Measurements from ENCODE around the gene HHEX. TPM values are rescaled to one million over a fixed set of nuclear protein-coding genes. Genes with fewer than 3 reads are reported as not detected.

HHEX gene
- total and polyA plus RNA-seq, 10 of the 15 experiments (the other 5 are each of a cell fraction or from before 2014, with no cell fraction given), result 3.9 to 32.8 (median 16.4) TPM

DNA sequence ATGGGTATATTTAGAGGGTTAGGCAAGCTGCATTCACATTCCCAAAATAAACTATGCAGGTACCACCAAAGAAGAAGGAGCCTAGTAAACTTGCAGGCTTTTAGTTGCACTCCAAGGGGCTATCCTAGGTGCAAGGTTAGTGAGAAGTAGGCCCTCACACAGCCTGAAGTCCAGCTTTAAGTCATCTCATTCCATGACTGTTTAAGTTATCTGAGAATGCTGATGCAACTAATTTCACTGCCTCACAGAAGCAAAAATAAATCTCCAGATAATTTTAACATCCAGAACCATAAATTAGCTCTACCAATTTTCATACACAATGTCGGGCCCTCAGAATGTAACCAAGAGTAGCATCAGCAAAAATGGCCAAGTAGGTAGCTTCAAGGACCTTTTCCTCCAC lies 34.3 kb upstream of the HHEX start:
- ChIA-PET POLR2A (interaction anchor here (0.7 kb wide), 1 partner anchor 715 kb away, joined by 4 read pairs; no protein-coding TSS in a partner anchor), SMC1A (ENCODE audit: uncharacterized antibody, unreplicated experiment) (no interaction called here), RAD21 (ENCODE audit: unreplicated experiment) (no interaction called here), CTCF (no interaction called here)
- Histone ChIP-seq H3K79me2 (ENCODE audit: control insufficient read depth, insufficient read depth, low read length) (no peaks in the 10 kb centered on the region), H3K4me3 (no peak overlapping the region), H3K9me3 (replicated peaks; ENCODE audit: control insufficient read depth, insufficient read depth, low read length) (no peaks in the 10 kb centered on the region), H3K36me3 (ENCODE audit: control insufficient read depth in 2 of 2, insufficient read depth in 2 of 2, low read length in 1 of 2) (peaks cover 4 to 20% of the 10 kb centered on the region in 2 experiments), H3K4me1 (ENCODE audit: control insufficient read depth, insufficient read depth, low read length) (no peaks in the 10 kb centered on the region), H3K27me3 (replicated peaks in 1 of 2; ENCODE audit: control insufficient read depth in 2 of 2, insufficient read depth in 2 of 2, low read length in 1 of 2) (no peaks in the 10 kb centered on the region), H3K9ac (ENCODE audit: control insufficient read depth, insufficient read depth, low read length) (no peak overlapping the region), H3K4me2 (ENCODE audit: control insufficient read depth, insufficient read depth) (no peak overlapping the region), H4K20me1 (ENCODE audit: control insufficient read depth, insufficient read depth) (no peaks in the 10 kb centered on the region), H3K27ac (ENCODE audit: control insufficient read depth, insufficient read depth) (no peak overlapping the region), H2AFZ (ENCODE audit: control insufficient read depth, low read depth, low read length) (no peak overlapping the region)
- FAIRE-seq (no peak), DNase-seq (ENCODE audit: low read depth, low spot score) (no peak), ATAC-seq (no peak)
- no TSS peak for BruUV-seq (replicated peaks)
- WGBS (ENCODE audit: insufficient coverage, insufficient replicate concordance, low lambda C conversion rate, missing lambda C conversion rate), result 93% methylated on average over 1 of the region's 1 CpG
- no peak for TF ChIP-seq SRF (IDR thresholded peaks at IDR 0.05; ENCODE audit: low read depth in 2 of 2, low read length in 2 of 2)
- TF ChIP-seq SP1 (IDR thresholded peaks at IDR 0.05; ENCODE audit: low read depth, low read length), result no peak
- in situ Hi-C loops (cut with MboI), result no loop called here
- intact Hi-C loops (cut with micrococcal nuclease; ENCODE audit: unreplicated experiment), result no loop called here

DNA sequence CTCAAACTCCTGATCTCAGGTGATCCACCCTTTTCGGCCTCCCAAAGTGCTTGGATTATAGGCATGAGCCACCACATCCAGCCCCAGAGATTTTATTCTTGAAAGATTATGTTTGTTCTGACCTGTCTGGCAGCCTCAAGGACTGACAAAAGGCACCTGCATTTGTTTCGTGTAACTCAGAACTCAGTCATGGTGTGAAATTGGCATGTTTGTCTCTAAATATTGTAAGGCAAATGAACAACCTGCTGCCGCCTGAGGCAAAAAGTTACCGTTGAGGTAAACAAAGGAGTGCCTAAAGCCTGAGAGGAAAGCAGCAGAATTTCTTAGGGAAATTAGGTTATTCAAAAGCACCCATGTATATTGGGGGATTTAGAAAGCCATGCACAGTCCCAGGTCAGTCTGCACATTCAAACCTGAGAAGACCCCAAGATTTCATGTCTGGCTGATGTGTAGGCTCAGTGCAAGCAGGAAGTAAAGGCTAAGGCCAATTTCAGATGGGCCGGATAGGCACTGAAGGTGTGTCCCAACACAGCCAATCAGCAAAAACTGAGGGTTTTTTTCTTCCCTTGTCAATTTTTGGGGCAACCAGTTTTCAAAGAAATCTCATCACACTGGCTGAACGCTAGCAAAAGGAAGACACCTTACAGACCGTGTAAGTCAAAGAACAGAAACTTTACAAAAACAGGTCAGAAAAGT lies 33.3 kb upstream of the HHEX start:
- TF ChIP-seq NFYB (IDR thresholded peaks at IDR 0.05; ENCODE audit: insufficient read depth, low read depth, low read length) (0 out of 2 replicates have a peak, but pooled peaks have one; percentile 32), SMAD5 (IDR thresholded peaks at IDR 0.05; ENCODE audit: low read depth) (no peak)
- Histone ChIP-seq H3K36me3 (ENCODE audit: control insufficient read depth in 2 of 2, insufficient read depth in 2 of 2, low read length in 1 of 2) (peaks cover 4 to 18% of the 10 kb centered on the region in 2 experiments), H3K9me3 (replicated peaks; ENCODE audit: control insufficient read depth, insufficient read depth, low read length) (no peaks in the 10 kb centered on the region), H3K9ac (ENCODE audit: control insufficient read depth, insufficient read depth, low read length) (no peak overlapping the region), H3K79me2 (ENCODE audit: control insufficient read depth, insufficient read depth, low read length) (no peaks in the 10 kb centered on the region), H3K27me3 (replicated peaks in 1 of 2; ENCODE audit: control insufficient read depth in 2 of 2, insufficient read depth in 2 of 2, low read length in 1 of 2) (no peaks in the 10 kb centered on the region), H3K4me3 (no peak overlapping the region), H2AFZ (ENCODE audit: control insufficient read depth, low read depth, low read length) (no peak overlapping the region), H3K4me1 (ENCODE audit: control insufficient read depth, insufficient read depth, low read length) (no peaks in the 10 kb centered on the region), H4K20me1 (ENCODE audit: control insufficient read depth, insufficient read depth) (no peaks in the 10 kb centered on the region), H3K27ac (ENCODE audit: control insufficient read depth, insufficient read depth) (no peak overlapping the region), H3K4me2 (ENCODE audit: control insufficient read depth, insufficient read depth) (no peak overlapping the region)
- ChIA-PET SMC1A (ENCODE audit: uncharacterized antibody, unreplicated experiment) (no interaction called here), CTCF (no interaction called here), POLR2A (no interaction called here), RAD21 (ENCODE audit: unreplicated experiment) (interaction anchor here (0.7 kb wide), 1 partner anchor 8 kb away, joined by 3 read pairs; no protein-coding TSS in a partner anchor)
- WGBS (ENCODE audit: insufficient coverage, insufficient replicate concordance, low lambda C conversion rate, missing lambda C conversion rate), result 90% methylated on average over 7 of the region's 7 CpGs
- BruUV-seq (replicated peaks), result no TSS peak
- DNase-seq (ENCODE audit: low read depth, low spot score) (no peak), ATAC-seq (no peak), FAIRE-seq (no peak)
- intact Hi-C loops (cut with micrococcal nuclease; ENCODE audit: unreplicated experiment), result no loop called here
- in situ Hi-C loops (cut with MboI), result no loop called here
